Measurements from ENCODE around the gene TAS2R42.

TAS2R42 gene, protein sequence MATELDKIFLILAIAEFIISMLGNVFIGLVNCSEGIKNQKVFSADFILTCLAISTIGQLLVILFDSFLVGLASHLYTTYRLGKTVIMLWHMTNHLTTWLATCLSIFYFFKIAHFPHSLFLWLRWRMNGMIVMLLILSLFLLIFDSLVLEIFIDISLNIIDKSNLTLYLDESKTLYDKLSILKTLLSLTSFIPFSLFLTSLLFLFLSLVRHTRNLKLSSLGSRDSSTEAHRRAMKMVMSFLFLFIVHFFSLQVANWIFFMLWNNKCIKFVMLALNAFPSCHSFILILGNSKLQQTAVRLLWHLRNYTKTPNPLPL

DNA sequence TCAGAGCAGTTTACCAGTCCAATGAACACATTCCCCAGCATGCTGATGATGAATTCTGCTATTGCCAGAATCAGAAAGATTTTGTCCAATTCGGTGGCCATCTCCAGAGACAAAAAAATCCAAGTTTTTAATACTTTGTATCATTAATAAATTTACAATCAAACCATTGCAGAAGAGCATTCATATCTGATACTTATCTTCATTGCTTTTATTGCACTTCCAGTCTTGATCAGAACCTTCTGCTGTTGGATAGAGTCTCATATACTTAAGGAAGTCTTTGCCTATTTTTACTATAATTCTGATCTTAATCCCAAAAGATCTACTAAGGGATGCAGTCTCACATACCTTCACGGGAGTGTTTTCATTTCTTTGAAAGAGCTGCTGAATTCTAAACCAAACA lies at the start of gene TAS2R42:
TAS2R42 (minus strand) TSS at position 101 of the 400 bp plus-strand sequence; CDS start at position 101, 0 bp downstream.
- DNase-seq (ENCODE audit: low read depth, low spot score) = no peak

DNA sequence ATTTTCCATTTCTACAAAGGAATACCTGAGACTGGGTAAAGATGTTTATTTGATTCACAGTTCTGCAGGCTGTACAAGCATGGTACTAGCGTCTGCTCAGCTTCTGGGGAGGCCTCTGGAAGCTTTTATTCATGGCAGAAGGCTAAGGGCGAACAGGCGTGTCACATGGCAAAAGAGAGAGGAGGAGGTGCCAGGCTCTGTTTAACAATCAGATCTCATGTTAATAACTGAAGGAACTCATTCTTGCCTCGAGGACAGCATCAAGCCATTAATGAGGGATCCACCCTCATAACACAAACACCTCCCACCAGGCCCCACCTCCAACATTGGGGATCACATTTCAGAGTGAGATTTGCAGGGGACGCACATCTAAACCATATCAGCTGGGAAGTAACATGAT lies 46.8 kb upstream of the TAS2R42 start:
- no peak for DNase-seq (ENCODE audit: low read depth, low spot score)

- DNase-seq (ENCODE audit: low read depth, low spot score) = peak; percentile 49
Observed at GRCh38 chr12:11228296-11228879, 41.7 kb upstream of the TAS2R42 start.

DNA sequence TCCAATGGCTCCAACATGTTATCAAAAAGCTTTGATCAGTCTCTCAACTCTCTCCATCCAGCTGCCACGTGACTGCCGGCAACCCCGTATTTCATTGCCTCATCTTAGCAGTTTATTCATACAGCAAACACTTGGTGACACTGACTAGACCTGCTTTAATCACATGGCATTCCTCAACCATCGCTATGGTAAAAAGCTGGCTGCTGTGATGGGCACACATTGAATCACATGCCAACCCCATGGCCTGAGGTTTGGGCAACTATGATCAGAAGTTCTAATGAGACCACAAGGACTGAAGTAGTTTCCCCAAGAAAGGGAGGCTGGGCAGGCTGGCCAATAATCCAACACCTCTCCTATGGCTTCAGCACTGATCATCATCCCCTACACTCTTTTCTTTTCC lies 40.6 kb upstream of the TAS2R42 start:
- DNase-seq (ENCODE audit: low read depth, low spot score) = no peak

DNA sequence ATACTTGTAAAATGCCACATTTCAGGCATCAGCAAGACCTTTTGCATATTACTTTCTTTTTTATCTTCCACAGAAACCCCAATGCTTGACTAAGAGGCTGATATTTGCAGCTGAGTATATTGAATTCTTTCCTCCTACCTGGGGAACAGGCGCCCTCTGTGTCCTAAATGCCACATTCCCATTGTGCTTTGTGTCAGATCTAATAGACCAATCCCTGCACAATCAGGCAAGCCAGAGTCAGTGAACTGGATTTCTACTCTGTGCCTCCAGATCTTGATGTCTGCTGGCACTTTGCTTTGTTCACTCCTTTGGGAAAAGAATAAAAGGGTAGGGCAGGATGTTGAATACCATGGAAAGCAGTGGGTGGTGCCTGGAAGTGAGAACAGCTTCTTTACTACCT lies 22.4 kb upstream of the TAS2R42 start:
- DNase-seq (ENCODE audit: low read depth, low spot score) = no peak

GRCh38 chr12:11204173-11204572 lies 17.4 kb upstream of the TAS2R42 start:
- DNase-seq (ENCODE audit: low read depth, low spot score) = no peak

- DNase-seq (ENCODE audit: low read depth, low spot score) = no peak
Observed at GRCh38 chr12:11202811-11203210, 16.1 kb upstream of the TAS2R42 start.

DNA sequence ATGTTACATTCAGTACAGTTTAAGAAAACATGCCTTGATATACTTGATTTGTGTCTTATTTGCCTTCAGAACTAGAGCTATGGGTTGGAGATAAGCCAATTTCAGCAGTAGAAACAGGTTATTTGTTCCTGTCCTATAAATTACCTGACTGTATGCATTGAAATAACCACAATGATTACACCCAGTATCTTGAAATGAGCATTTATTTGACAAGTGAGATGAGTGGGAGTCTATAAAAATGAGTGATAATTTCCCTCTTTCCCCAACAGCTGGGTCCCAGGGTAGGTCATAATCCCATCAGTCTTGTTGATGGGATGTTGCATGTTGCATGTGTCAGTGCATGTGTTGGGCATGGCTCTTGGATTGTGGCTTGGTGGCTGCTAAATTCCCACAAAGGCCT lies 3.7 kb downstream of the TAS2R42 start:
- no peak for DNase-seq (ENCODE audit: low read depth, low spot score)

GRCh38 chr12:11182529-11182928 lies 4.2 kb downstream of the TAS2R42 start:
- no peak for DNase-seq (ENCODE audit: low read depth, low spot score)

DNA sequence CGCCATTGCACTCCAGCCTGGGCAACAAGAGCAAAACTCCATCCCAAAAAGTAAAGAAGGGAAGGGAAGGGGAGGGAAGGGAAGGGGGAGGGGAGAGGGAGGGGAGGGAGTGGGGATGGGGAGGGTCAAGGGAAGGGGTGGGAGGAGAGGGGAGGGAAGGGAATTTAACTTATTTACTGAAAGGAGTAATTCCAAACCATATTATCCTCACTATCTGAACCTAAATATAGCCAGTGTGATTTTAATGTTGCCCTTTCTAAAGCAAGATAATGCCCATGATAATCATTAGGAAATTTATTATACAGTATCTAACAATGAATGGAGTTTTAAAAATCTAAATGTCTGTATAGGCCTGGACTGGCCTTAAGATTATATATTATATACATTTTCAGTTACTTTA lies 8.5 kb downstream of the TAS2R42 start:
- no peak for DNase-seq (ENCODE audit: low read depth, low spot score)

DNA sequence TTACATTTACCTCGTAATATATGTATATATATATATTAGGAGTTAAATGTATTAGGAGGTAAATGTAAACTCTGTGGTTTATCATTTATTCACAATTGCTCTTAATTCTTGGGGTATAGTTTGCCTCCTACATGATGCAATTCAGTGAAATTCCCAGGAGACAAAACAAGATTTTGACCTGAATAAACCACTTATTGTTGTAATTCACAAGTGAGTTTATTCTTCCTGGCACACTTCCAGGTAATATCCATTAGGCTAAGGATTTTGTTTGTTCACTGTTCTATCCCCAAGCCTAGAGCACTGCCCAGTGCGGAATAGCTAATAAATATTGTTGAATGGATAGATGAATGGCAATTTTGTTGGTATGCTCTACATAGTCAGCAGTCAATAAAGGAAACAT lies 12.7 kb downstream of the TAS2R42 start:
- no peak for DNase-seq (ENCODE audit: low read depth, low spot score)

GRCh38 chr12:11171969-11172675 lies 14.6 kb downstream of the TAS2R42 start:
- DNase-seq (ENCODE audit: low read depth, low spot score) = no peak

- DNase-seq (ENCODE audit: low read depth, low spot score) = peak; percentile 79
Observed at GRCh38 chr12:11171145-11171968, 15.4 kb downstream of the TAS2R42 start, which contains the start of gene SMIM10L1. SMIM10L1 (plus strand) TSS chr12:11171194; CDS start chr12:11171357, 163 bp downstream.

DNA sequence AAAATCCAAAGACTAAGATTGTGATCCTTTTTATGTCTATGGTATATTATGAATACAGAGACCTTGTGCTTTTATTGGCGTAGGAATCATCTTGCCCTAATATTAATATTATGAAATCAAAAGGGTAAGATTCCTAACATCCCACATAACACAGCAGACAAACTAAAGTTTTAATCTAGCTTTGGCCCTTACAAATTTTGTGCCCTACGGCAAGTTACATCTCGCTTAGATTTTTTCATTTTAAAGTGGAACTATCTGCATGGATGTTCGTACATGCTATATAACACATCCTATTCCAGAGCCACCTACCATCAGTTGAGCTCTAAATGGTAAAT lies 16.0 kb downstream of the TAS2R42 start:
- DNase-seq (ENCODE audit: low read depth, low spot score) = no peak

DNA sequence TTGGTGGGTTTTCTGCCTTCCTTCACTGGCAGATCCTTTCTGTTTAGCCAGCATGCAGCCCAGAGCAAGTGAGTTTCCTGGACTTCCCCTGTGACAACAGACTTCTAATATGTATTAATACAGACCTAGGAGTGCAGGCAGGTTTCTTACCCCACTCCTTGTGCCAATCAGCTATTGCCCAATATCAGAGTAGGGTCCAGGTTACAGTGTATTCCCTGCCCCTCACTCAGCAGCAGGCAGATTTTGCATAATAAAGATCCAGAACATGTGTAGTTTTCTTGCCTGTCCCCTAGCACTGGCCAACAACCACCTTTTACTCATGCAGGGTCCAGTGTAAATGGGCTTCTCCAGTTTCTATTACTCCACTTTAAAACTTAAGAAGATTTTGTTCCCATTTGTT lies 20.4 kb downstream of the TAS2R42 start:
- DNase-seq (ENCODE audit: low read depth, low spot score) = no peak

GRCh38 chr12:11164384-11164783 lies 22.4 kb downstream of the TAS2R42 start:
- DNase-seq (ENCODE audit: low read depth, low spot score) = no peak

DNA sequence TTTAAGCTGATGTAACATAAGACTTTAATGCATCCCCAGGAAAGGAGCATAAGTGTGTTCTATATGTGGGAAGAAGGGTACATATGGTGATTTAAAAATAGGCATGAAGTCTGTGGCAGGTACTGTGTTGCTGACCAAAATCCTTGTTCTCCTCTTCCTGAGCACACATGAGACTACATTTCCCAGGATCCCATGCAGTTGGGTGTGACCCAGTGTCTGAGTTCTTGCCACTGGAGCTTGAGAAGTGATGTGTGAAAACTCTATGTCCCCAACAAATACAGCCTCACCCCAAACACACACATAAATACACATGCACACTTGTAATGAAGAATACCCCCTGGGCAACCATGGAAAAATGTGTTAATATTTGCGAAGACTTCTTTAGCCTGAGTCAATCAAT lies 24.2 kb downstream of the TAS2R42 start:
- no peak for DNase-seq (ENCODE audit: low read depth, low spot score)

- no peak for DNase-seq (ENCODE audit: low read depth, low spot score)
Observed at GRCh38 chr12:11158885-11159444, 27.8 kb downstream of the TAS2R42 start.

DNA sequence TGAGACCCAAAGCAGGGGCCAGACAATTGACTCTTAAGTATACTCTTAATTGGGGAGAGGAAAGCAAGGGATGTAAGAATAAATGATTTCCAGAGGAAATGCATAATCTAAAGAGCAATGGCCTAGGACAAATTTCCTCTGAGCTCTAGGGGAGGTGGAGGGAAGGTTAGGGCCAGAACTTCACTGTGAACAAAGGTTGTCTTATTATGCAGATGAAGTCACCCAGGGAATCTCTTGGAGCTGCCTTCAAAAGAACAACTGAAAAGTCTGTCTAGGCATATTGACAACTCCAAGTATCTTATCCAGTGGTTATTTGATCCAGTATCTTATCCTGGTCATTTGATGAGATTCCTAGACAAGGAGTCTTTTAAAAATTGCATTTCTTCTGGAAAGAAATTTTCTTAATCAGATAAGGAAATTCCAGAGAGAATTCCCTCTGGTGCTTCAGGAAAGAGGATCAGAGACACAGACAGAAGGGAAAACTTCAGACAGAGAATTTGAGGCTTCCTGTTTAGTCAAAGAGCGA lies 32.3 kb downstream of the TAS2R42 start:
- DNase-seq (ENCODE audit: low read depth, low spot score) = no peak

DNA sequence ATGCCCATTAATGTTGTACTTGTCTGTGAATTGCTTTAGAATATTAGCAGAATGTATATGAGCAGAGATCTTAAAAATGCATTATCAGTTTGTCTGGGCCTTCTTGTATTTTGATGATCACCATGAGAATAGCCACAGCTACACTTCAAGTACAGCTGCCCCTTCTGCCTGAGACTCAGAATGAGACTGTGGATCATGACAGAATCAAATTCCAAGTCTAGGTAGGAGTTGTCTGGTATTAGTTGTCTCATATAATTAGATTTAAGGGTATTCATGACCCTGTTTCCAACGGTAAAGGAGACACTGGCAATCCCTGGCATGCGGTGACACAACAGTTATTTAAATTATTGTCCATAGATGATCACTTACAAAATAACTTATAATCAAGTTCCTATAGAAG lies 34.0 kb downstream of the TAS2R42 start:
- no peak for DNase-seq (ENCODE audit: low read depth, low spot score)

DNA sequence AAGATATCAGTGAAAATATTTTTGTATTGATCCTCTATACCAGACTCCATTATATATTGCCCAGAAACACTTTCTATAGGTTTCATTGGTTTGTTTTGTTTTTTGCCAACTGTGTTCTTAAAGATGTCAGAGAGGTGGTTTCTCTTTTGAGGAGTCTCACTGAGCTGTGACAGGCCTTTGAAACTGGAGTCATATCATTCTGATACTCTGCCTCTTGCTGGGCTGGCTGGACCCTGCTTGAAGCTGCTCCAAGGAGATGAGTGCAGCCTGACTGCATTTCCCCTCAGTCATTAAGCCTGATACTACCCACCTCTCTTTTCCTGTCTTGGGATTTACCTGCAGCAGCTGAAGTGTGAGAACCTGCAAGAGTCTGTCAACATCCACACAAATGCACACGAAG lies 35.9 kb downstream of the TAS2R42 start:
- no peak for DNase-seq (ENCODE audit: low read depth, low spot score)
